Measurements from ENCODE around the gene LRRC7.
"Not testable (repeated sequence)": the region's sequence is repeated elsewhere in the genome, so short reads cannot be mapped to it uniquely, and the experiment has no call there.

The LRRC7 gene

GRCh38 chr1:69888016-69888415, 320.3 kb downstream of the LRRC7 start:
- DNase-seq (ENCODE audit: low read depth in 2 of 2), result not testable (repeated sequence)

GRCh38 chr1:69888657-69889056, 320.9 kb downstream of the LRRC7 start:
- no peak for DNase-seq (ENCODE audit: low read depth in 2 of 2)

- no peak for DNase-seq (ENCODE audit: low read depth in 2 of 2)
Observed at GRCh38 chr1:69898403-69898947, 330.8 kb downstream of the LRRC7 start.

GRCh38 chr1:69911301-69911801, 343.6 kb downstream of the LRRC7 start:
- DNase-seq (ENCODE audit: low read depth in 2 of 2), result no peak

- DNase-seq (ENCODE audit: low read depth in 2 of 2), result no peak
Observed at GRCh38 chr1:69913977-69914376, 346.3 kb downstream of the LRRC7 start.

GRCh38 chr1:69914976-69915765, 347.4 kb downstream of the LRRC7 start:
- no peak for DNase-seq (ENCODE audit: low read depth in 2 of 2)

GRCh38 chr1:69919129-69919921, 351.6 kb downstream of the LRRC7 start:
- DNase-seq (ENCODE audit: low read depth in 2 of 2), result no peak

- DNase-seq (ENCODE audit: low read depth in 2 of 2), result no peak
Observed at GRCh38 chr1:69919922-69920273, 352.2 kb downstream of the LRRC7 start.

GRCh38 chr1:69920426-69920825, 352.7 kb downstream of the LRRC7 start:
- no peak for DNase-seq (ENCODE audit: low read depth in 2 of 2)

- no peak for DNase-seq (ENCODE audit: low read depth in 2 of 2)
Observed at GRCh38 chr1:69921486-69921885, 353.8 kb downstream of the LRRC7 start.

GRCh38 chr1:69928234-69928633, 360.5 kb downstream of the LRRC7 start:
- not testable (repeated sequence) for DNase-seq (ENCODE audit: low read depth in 2 of 2)

GRCh38 chr1:69929308-69930057, 361.8 kb downstream of the LRRC7 start:
- DNase-seq (ENCODE audit: low read depth in 2 of 2), result no peak

- DNase-seq (ENCODE audit: low read depth in 2 of 2), result no peak
Observed at GRCh38 chr1:69930396-69930795, 362.7 kb downstream of the LRRC7 start.

- DNase-seq (ENCODE audit: low read depth in 2 of 2), result no peak
Observed at GRCh38 chr1:69932760-69933159, 365.0 kb downstream of the LRRC7 start.

GRCh38 chr1:69940231-69940630, 372.5 kb downstream of the LRRC7 start:
- no peak for DNase-seq (ENCODE audit: low read depth in 2 of 2)

- DNase-seq (ENCODE audit: low read depth in 2 of 2), result no peak
Observed at GRCh38 chr1:69940816-69941215, 373.1 kb downstream of the LRRC7 start.

- DNase-seq (ENCODE audit: low read depth in 2 of 2), result no peak
Observed at GRCh38 chr1:69943030-69943429, 375.3 kb downstream of the LRRC7 start.

GRCh38 chr1:69946935-69947334, 379.2 kb downstream of the LRRC7 start:
- DNase-seq (ENCODE audit: low read depth in 2 of 2), result no peak

- DNase-seq (ENCODE audit: low read depth in 2 of 2), result no peak
Observed at GRCh38 chr1:69947837-69948236, 380.1 kb downstream of the LRRC7 start.

GRCh38 chr1:69952676-69953075, 385.0 kb downstream of the LRRC7 start:
- no peak for DNase-seq (ENCODE audit: low read depth in 2 of 2)

GRCh38 chr1:69962452-69962851, 394.7 kb downstream of the LRRC7 start:
- DNase-seq (ENCODE audit: low read depth in 2 of 2), result not testable (repeated sequence)

- DNase-seq (ENCODE audit: low read depth in 2 of 2), result no peak
Observed at GRCh38 chr1:69967245-69967766, 399.6 kb downstream of the LRRC7 start.

All from stimulated activated CD4-positive, alpha-beta T cell treated with anti-CD3 and anti-CD28 coated beads, Interleukin-4, amount 100 ng/mL, for 48 hours (primary cell).